Jurkat, Clone E6-1 (cell line): Measurements from ENCODE around the gene CALML5.

Experiments
- DNase-seq: peaks from one replicate; pipeline ENCODE4 v3.0.0-alpha.2; 2011; ENCODE audit warnings: low read depth, low spot score
- H3K4me3 ChIP-seq: 2 replicates; pipeline ENCODE4 v1.5.1; 2011; ENCODE audit warnings: mild to moderate bottlenecking, low read length, control low read depth, moderate library complexity

The CALML5 gene

DNA sequence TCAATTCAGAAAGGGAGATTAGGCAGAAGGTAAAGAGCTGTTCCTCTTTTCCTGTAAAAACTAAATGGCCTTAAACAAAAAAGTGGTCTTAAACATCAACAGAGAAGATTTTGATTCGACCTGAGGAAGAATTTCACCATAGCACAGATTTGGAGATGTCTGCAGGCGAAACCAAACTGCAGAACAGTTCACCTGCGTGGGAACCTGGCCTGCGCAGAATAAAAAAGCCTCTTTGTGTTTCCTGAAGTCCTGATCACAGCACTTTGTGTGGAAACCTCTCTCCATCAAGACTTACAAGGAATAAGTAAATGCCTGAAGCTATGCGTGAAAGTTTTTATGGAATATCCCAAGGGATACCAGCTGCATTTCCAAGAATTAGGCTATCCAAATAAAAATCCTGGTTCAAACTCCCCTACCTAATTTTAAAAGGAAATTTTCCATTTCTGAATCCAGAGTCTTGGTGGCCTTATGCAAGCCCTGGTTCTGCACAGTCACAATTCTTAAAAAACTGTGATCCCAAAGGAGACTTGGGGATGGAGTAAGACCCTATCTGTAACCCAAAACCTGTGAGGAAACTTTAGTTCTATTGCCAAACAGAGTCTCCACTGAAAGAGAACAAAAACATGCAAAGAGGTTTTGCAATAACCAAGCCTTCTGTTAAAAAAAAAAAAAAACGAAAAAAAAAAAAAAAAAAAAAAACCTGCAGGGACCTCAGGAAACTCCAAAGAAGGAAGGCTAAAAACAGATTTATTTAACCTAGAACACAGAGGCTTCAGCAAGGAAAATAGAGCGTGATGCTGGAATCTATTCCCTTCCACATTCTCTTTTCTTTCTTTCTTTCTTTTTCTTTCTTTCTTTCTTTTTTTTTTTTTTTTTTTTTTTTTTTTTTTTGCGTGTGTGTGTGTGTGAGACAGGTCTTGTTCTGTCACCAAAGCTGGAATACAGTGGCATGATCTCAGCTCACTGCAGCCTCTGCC is 35.8 kb upstream of the CALML5 start:
- no peak overlapping the region for H3K4me3 ChIP-seq
- no peak for DNase-seq

DNA sequence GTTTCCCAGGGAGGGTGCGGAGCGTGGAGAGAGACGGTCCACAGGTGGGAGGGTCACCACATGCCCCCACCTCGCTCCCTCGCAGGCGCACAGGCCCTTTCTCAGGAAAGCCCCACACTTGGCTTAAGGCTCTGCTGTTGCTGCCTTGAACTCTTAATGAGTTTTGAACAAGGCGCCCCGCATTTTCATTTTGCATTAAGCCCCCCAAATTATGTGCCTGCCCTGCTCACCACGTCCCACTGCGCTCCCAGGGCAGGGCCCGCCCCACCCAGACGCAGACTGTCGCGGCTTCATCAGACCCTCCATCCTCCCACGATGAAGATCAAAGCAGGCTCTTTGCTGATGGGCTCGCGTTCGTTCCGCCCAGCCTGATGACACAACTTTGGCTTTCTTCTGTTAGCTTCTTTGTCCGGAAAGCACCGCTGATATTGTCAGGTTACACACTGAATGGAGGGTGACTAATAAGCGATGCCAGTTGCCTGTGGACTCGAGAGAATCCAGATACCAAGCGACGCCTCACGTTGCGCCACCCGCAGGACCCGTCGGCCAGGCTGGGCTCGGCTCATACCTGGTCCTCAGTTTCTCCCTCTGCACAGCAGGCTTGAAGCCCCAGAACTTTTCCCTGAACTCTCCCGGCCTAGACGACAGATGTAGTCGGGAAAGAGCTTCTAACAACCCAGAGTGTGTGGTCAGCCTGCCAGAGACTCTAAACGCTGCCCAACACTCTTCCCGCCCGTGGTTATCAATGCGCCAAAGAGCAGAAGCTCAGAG is 34.9 kb upstream of the CALML5 start:
- H3K4me3 ChIP-seq: no peak overlapping the region

DNA sequence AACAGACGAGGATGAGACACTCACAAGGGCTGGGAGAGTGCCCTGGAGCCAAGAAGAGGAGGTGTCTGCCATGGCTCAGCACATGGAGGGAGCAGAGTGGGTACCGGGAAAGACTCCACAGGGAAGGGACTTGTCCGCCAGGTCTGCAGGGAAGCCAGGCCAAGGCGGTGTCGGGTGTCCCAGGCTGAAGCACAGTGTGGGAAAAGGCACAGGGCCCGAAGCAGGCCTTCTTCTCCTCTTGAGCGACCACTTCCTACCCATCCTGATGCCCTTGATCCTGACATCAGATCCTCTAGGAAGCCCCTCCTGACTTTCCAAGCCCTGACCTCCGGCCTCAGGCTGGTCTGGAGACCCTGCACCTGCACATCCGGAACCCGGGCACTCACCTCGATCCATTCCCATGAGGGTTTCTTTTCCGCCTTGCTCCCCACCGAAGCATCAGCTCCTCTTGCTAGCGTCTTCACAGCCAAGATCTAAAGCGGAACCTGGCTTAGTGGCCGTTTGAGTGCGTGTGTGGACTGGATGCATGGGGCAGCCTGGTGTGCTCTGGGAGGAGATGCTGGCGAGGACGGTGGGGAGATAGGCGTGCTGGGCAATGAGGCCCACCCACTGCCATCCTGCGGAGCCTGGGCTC is 33.8 kb upstream of the CALML5 start:
- DNase-seq: no peak
- no peak overlapping the region for H3K4me3 ChIP-seq

More for the DNA sequence above, 34.9 kb upstream of the CALML5 start:
- DNase-seq: no peak

DNA sequence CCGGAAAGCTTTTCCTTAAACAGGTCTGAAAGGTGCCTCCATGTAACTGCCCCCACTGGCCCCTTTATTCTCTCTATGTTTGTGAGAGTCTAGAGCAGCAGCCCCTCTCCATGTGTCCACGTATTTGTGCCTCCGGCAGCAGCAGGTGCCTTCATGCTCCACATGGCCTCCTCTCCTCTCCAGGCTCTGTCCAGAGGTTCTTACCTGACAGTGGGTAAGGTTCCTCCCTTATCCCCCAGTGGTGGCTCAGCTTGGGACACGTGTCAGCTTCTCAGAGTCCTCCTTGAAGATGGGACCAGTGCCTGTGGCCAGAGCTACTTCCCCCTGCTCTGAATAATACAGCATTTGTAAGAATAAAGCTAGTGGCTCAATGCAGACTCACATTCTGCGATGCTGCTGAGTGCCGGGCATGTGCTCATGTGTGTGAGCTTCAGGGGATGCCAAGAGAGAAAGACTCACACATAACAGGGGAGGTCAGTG is 33.3 kb upstream of the CALML5 start:
- no peak overlapping the region for H3K4me3 ChIP-seq
- DNase-seq: no peak

DNA sequence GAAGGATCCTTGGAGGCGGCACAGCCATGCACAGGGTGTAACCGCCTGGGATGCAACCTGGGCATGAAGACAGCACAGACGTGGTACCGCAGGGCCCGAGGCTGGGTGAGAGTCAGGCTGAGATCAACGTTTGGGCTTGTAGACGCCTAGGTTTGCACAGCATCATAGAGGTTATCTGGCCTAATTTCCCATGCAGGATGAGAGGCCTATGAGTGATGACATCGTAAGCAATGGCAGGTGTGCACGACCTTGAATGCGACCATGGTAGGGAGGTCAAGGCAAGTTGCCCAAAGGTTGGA is 32.9 kb upstream of the CALML5 start:
- no peak for DNase-seq
- H3K4me3 ChIP-seq: no peak overlapping the region

DNA sequence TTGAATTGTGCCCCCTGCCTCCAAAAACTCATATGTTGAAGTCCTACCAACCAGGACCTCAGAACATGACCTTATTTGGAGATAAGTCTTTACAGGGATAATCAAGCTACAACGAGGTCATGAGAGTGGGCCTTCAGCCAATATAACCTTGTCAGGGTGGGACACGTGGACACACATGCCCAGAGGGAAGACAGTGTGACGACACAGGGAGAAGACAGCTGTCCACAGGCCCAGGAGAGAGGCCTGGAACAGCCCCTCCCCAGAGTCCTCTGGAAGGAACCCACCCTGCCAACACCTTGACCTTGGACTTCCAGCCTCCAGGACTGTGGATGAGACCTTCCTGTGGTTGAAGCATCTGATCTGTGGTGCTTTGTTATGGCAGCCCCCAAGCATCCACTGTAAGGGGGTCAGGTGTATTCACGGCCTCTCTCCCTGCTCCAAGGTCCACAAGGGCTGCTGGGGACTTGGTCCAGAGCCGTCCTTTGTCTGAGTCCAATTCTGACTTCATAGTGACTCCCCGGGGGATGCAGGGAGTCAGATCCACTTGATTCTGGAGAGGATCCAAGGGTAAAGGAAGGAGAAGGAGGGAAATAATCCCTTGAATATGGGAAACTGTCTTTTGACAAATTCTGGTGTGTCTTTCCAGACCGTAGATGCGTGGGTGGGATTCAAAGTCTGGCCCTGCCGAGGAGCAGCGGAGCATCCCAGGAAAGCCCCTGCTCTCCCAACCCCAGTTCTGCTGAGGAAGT is 32.4 kb upstream of the CALML5 start:
- no peak for DNase-seq

DNA sequence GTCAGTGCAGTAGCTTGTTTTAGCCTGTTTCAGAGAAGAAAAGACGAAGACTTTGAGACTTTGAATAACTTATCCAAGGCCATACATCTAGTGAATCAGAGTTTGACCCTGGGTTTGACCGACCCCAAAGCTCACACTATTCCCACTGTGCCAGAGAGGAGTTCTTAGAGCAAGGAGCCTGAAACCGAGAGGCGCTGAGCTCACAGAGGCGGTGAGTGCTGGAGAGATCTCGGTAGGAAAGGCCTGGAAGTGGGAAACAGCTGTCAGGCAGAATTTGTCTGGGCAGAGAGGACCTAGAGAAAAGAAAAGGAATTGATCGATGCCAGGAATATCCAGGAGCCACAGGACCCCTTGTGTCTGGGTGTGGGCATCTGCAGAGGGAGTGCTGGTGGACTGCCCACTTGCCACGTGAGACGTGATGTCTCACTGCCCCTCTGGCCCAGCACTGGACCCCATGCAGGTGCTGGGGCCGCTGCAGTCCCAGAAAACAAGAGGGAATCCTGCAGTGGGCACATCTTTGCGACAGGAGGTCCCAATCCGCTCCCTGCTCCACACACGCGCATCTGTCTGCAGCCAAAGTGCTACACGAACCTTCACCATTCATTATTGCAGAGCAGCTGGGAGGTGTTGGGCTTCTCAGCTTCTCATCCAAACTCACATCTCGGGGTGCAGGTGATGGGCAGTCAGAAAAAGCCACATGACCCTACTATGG is 31.6 kb upstream of the CALML5 start:
- H3K4me3 ChIP-seq: no peak overlapping the region
- DNase-seq: no peak

More for the DNA sequence above, 32.4 kb upstream of the CALML5 start:
- H3K4me3 ChIP-seq: no peak overlapping the region

DNA sequence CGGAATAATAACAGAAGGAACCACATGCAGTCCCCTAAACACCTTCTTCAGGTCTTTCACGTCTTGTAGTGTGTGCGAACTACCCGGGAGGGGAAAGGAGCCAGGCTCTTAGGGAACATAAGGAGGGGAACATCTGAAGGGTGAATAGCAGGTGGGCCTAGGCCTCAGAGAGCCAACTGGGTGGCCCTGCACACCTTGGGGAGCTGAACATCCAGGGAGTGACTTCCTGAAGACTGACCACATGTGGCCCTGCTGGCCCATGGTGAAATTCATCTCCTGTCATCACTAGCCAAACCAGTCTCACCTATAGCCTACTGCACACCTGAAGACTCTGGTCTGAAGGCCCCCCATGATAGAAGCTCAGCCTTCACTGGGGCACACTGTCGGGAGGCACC is 31.0 kb upstream of the CALML5 start:
- no peak overlapping the region for H3K4me3 ChIP-seq
- DNase-seq: no peak

DNA sequence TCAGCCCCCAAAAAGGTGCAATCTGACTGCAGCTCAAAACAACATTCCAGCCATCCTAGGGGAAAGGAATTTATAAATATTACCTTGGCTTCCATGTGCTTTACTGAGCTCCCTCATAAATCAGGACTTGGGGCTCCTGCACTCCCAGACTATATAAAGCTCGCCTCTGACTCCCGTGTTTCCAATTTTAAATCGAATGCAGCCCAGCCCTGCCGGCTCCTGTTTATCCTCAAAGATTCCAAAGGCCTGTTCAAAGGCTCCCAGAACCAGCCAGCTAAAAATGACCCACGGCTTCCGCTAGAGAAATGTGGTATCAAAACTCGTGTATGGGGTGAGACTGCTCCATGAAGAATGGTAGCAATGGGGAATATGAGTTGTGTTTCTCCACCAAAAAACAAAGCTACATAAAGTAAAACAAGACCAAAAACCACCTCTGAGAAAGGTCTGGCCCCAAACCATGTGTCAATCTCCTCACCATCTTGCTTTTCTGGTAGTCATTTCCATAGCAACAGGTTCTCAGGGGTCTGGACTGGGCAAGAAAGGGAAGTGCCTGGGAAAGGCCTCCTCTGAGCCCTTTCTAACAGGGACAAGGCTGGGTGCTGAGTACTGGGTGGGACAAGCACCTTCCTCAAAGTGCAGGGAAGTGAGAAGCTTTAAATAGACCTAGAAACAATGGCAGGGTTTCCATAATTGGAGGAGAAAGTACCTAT is 30.5 kb upstream of the CALML5 start:
- DNase-seq: no peak
- no peak overlapping the region for H3K4me3 ChIP-seq

DNA sequence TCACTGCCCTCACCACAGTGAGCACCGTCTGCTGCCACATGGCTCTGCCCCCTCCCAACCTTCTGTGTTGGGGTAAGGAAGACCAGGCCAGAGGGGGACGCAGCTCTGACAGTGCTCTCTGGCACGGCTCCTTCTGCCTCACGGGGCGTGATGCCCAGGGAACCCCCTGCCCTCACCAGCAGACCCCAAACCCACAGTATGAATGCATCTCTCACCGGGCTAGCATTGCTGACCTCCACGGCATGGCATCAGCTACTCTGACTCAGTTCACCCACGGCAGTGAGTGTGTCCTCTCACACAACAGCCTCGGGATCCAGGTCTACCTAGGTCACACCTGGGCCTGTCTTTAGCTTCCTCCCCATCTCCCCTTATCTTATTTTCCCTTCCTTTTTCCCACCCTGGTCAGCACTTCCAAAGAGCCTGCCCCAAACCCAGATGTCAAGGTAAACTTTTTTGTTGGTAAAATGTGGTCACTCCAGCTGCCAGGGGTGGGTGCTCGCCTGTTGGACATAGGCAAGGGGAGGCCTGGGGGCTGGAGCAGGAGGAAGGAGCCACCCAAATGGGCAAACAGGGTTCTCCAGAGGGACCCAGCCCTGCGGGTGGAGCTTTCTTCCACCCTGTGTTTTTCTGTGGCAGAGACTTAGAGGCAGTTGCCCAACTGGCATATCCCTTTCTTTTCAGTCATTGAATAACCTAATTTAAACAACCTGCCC is 29.8 kb upstream of the CALML5 start:
- no peak overlapping the region for H3K4me3 ChIP-seq
- no peak for DNase-seq

DNA sequence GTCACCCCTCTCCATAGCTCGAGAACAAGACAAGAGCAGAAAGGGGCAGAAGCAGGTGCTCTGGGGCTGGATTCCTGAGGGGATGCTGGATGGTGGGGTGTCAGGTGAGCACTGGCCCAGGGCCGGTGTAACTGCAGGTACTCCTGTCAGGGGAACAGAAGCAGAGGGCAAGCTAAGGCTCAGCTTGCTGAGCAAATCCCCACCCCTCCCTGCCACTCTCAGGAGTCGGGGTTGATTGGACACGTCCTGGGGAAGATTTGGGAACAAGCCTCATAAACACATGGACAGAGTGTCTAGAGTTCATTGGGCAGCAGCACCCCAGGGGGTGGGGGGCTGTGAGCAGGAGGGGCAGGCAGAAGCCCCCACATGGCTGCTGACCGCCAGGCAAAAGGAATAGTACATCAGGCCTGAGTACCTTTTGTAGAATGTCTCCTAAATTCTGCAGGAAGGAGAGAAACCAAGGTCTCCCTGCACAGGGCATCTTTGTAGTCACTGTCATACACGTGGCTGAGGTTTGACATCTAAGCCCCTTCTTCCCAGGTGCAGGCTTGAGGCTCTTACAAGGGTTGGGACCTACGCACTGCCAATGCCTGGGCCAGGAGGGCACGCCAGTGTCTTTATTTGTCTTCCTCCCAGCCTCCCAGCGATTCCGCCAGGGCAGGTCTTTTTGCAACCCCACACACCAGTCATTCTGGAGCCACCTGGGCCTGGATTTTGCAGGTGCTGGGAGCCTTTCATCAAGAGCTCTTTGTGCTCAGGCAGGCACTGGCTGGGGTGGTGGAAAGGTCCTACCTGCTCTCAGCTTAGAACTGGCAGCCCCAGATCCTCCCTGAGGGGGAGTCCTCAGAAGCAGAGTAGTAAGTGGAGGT is 28.2 kb upstream of the CALML5 start:
- DNase-seq: peak; percentile 10
- no peak overlapping the region for H3K4me3 ChIP-seq

DNA sequence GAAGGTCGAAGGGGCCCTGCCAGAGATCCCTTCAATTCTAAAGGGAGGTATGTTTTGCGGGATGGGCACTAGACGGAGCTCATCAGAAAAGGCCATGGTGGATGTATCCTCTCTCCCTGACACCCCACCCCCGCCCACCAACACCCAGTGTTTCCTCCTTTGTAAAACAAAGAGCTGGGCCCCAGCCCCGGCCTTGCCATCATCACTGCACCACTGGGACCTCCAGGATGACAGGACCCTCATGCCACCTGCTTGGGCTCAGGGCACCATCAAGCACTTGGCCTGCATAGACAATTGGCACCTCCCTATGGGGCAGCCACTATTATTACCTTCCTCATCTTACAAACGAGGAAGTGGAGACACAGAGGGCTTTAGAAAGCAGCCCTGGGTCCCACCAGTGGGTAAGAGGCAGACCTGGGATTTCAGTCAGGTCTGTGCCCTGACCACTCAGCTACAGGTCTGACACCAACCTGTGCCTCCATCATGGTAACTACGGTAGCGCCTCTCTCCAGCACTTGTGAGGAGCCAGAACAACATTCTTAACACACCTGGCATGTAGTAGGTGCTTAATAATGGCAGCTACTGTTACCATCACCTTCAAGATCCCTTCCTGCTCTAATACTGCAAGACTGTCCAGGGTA is 27.4 kb upstream of the CALML5 start:
- H3K4me3 ChIP-seq: no peak overlapping the region
- no peak for DNase-seq

DNA sequence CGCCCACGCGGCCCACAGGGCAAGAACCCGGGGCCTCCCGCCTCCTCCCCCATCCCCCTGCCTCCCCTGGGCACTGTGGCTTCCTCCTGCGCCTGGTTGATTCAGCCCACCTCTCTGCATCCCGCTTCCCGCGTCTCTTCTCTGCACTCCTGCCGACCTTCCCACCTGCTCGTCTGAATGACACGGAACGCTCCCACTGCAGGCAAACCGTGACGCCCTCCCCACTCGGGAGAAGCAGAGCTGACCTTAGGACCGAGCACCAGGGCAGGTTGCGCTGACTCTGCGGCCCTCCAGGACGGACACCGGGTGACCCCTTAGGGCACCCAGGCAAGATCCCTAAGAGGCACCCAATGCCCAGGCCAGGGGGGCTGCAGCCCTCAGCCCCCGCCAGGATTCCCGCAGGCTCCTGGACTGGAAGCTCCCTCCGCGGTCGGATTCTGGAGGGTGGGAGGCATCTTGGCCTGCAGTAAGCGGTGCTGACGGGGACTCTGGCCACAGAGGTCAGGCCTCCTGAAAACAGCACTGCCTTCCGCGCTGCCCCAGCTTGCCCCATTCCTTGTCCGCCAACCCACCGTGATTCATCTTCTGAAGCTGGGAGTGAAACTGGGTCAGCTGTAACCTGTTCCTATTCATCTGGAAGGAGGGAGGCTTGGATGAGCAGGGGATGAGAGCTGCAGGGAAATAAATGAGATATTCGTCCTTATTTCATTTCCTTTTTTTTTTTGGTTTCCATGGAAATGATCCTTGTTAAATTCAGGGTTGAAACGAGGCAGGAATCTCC is 26.4 kb upstream of the CALML5 start:
- DNase-seq: no peak
- H3K4me3 ChIP-seq: no peak overlapping the region

DNA sequence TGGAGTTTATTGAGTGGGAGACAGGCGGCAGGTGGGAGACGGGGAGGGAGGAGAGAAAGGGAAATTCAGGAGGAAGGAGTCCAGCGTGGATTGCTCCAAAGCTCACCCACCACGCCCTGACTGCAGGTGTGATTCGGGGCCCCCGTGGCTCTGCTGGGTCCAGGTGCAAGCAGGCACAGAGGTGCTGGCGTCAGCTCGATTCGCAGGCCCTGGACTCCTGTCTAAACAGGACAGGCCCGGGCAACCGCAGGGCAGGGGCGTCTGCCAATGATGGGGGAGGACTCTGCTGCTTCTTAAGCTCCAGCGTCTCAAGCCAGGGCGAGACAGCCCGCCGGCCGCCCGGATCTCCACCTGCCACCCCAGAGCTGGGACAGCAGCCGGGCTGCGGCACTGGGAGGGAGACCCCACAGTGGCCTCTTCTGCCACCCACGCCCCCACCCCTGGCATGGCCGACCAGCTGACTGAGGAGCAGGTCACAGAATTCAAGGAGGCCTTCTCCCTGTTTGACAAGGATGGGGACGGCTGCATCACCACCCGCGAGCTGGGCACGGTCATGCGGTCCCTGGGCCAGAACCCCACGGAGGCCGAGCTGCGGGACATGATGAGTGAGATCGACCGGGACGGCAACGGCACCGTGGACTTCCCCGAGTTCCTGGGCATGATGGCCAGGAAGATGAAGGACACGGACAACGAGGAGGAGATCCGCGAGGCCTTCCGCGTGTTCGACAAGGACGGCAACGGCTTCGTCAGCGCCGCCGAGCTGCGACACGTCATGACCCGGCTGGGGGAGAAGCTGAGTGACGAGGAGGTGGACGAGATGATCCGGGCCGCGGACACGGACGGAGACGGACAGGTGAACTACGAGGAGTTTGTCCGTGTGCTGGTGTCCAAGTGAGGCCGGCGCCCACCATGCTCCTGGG is 25.5 kb upstream of the CALML5 start, which contains the start of gene CALML3:
CALML3 (plus strand) TSS at position 321 of the 920 bp plus-strand sequence; CDS start at position 446, 125 bp downstream.
- no peak for DNase-seq
- H3K4me3 ChIP-seq: no peak within 1 kb of the TSS
